ENCODE data around the gene BCL10. TPM values are rescaled to one million over a fixed set of nuclear protein-coding genes. Genes with fewer than 3 reads are reported as not detected.

BCL10 gene
- total RNA-seq, 1 experiment from 2014 or later: 33.8 TPM

- no peak for DNase-seq (ENCODE audit: low read depth, low spot score)
- intact Hi-C loops (cut with micrococcal nuclease): no loop called here
- TF ChIP-seq FOSL1 (IDR thresholded peaks at IDR 0.05; ENCODE audit: low read depth) (no peak), ATF3 (IDR thresholded peaks at IDR 0.05) (no peak), SRF (IDR thresholded peaks at IDR 0.05; ENCODE audit: low read depth) (no peak), RAD21 (IDR thresholded peaks at IDR 0.05; ENCODE audit: low read depth) (no peak), POLR2A (IDR thresholded peaks at IDR 0.05; ENCODE audit: borderline replicate concordance, extremely low read depth, insufficient read depth, insufficient read length) (no peak), EZH2 (IDR thresholded peaks at IDR 0.05) (no peak), CBX3 (IDR thresholded peaks at IDR 0.05; ENCODE audit: low read depth) (no peak), TCF7L2 (IDR thresholded peaks at IDR 0.05; ENCODE audit: borderline replicate concordance, extremely low read depth, insufficient read depth, insufficient read length) (no peak), SIN3A (IDR thresholded peaks at IDR 0.05; ENCODE audit: low read depth) (no peak), ZBTB33 (IDR thresholded peaks at IDR 0.05; ENCODE audit: extremely low read depth, insufficient replicate concordance, low read length) (no peak), POLR2AphosphoS5 (IDR thresholded peaks at IDR 0.05; ENCODE audit: low read depth, low read length) (no peak), CEBPB (IDR thresholded peaks at IDR 0.05; ENCODE audit: low read depth) (no peak), ZFX (IDR thresholded peaks at IDR 0.05) (no peak), MAX (IDR thresholded peaks at IDR 0.05) (no peak)
- TF ChIP-seq, protein P1, sequence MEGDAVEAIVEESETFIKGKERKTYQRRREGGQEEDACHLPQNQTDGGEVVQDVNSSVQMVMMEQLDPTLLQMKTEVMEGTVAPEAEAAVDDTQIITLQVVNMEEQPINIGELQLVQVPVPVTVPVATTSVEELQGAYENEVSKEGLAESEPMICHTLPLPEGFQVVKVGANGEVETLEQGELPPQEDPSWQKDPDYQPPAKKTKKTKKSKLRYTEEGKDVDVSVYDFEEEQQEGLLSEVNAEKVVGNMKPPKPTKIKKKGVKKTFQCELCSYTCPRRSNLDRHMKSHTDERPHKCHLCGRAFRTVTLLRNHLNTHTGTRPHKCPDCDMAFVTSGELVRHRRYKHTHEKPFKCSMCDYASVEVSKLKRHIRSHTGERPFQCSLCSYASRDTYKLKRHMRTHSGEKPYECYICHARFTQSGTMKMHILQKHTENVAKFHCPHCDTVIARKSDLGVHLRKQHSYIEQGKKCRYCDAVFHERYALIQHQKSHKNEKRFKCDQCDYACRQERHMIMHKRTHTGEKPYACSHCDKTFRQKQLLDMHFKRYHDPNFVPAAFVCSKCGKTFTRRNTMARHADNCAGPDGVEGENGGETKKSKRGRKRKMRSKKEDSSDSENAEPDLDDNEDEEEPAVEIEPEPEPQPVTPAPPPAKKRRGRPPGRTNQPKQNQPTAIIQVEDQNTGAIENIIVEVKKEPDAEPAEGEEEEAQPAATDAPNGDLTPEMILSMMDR (IDR thresholded peaks at IDR 0.05 in 2 of 3, conservative IDR thresholded peaks at IDR 0.05 in 1 of 3; ENCODE audit: borderline replicate concordance in 1 of 3, insufficient read depth in 1 of 3, low read depth in 2 of 3, low read length in 2 of 3): no peak
- Histone ChIP-seq H3K4me2 (ENCODE audit: low read length) (no peak overlapping the region), H3K4me1 (ENCODE audit: control insufficient read depth in 1 of 2, insufficient read depth in 2 of 2, low read length in 2 of 2) (peaks cover 19 to 50% of the 10 kb centered on the region in 2 experiments), H3K9me3 (ENCODE audit: control insufficient read depth in 1 of 2, insufficient read depth in 1 of 2, low read depth in 1 of 2, low read length in 2 of 2) (no peaks in the 10 kb centered on the region), H2AFZ (ENCODE audit: low read depth, low read length, poor library complexity, severe bottlenecking) (no peak overlapping the region), H3K9me2 (ENCODE audit: insufficient read depth) (no peaks in the 10 kb centered on the region), H4K20me1 (ENCODE audit: insufficient read depth) (no peaks in the 10 kb centered on the region), H3K9ac (ENCODE audit: low read length) (no peak overlapping the region), H3K79me2 (ENCODE audit: insufficient read depth, low read length) (peaks cover 6% of the 10 kb centered on the region), H3K27ac (ENCODE audit: low read depth, low read length) (no peak overlapping the region), H3K4me3 (replicated peaks in 1 of 2; ENCODE audit: low read depth in 1 of 2, low read length in 2 of 2) (no peak overlapping the region), H3K36me3 (ENCODE audit: control insufficient read depth in 1 of 2, insufficient read depth in 2 of 2, low read length in 2 of 2) (no peaks in the 10 kb centered on the region), H3K27me3 (ENCODE audit: insufficient read depth, low read length) (no peaks in the 10 kb centered on the region)
- POLR2A ChIA-PET: no interaction called here
- no peak for ATAC-seq
- no TSS peak for BruUV-seq (replicated peaks)
- RAD21 ChIA-PET (ENCODE audit: low non-redundant PET in 1 of 2, low total read pairs in 2 of 2, uncharacterized antibody in 2 of 2, unreplicated experiment in 2 of 2): no interaction called here
- CTCF ChIA-PET: no interaction called here
Measured at GRCh38 chr1:85280636-85281035, 4.2 kb upstream of the BCL10 start.

All from HCT116 (cell line).